A673 (cell line): ENCODE results near the gene C2orf66.

Experiments
- CTCF ChIP-seq: fragments of 300-800, 200-600 bp; sonication (generic); conservative IDR thresholded peaks from 2 replicates; pipeline ENCODE4 v1.5.1; 2017; ENCODE audit warnings: low read depth, mild to moderate bottlenecking, antibody characterized with exemption, low read length, moderate library complexity, mixed read lengths
- EZH2 ChIP-seq: fragments of 200-600 bp; sonication (generic); IDR thresholded peaks from 2 replicates; pipeline ENCODE4 v1.6.1; 2017; ENCODE audit warnings: borderline replicate concordance, low read depth, mild to moderate bottlenecking, mixed read lengths, antibody characterized with exemption, low read length; ENCODE audit not compliant: poor library complexity, severe bottlenecking

- TF ChIP-seq CTCF (no peak), EZH2 (no peak)
Observed at GRCh38 chr2:196827356-196827755, 18.2 kb upstream of the C2orf66 start.
